TTC549 (cell line): ENCODE measurements around the gene PDE6A.
"Not testable (repeated sequence)": the region's sequence is repeated elsewhere in the genome, so short reads cannot be mapped to it uniquely, and the experiment has no call there.

Source experiments
- FAIRE-seq: peaks from 2 replicates; lab custom pipeline; 2012; peaks lifted over from hg19 to GRCh38; lab: Jason Lieb, UNC

The PDE6A gene

DNA sequence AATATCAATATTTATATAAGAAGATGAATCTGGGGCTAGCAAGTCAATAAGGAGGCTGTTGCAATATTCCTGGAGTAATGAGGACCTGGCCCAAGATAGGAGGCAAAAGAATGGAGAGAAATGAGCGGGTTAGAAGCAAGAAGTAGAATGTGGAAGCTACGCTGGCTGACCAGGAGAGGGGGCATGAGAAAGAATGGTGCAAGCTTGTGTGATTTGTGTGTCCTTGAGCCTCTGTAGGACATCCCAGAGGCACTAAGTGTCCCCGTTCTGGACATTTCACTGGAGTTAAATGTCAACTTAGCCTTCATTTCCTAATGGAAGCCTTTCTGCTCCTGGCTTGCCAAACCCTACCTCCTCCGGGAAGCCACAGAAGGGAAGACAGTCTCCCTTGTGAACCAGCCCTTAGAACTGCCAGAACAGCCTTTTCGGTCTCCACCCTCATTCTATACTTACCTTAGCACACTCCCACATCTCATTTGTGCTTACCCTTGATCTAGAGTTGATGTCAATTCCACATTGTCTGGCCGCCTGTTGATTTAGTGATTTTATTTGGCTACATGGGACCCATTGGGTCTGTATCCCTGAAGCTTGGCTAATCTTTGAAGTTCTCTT is 6.7 kb upstream of the PDE6A start:
- no peak for FAIRE-seq

DNA sequence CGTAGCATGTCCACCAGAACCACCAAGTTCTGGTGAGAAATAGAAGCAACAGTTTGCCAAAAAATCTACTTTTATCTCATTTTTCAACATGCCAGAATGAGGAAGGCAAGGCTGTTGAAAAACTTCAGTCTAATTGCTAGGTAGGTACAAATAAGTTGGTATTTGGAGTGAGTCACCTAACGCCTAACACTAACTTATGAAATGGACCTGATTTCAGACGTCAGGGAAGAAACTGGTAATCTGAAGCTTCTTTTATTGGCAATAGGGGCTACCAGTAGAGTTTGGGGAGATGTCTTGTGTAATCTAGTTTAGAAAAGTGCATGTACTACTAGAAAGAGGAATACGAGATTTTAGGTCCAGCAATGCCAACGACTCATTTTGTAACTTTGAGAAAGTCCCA is 4.4 kb upstream of the PDE6A start:
- no peak for FAIRE-seq

DNA sequence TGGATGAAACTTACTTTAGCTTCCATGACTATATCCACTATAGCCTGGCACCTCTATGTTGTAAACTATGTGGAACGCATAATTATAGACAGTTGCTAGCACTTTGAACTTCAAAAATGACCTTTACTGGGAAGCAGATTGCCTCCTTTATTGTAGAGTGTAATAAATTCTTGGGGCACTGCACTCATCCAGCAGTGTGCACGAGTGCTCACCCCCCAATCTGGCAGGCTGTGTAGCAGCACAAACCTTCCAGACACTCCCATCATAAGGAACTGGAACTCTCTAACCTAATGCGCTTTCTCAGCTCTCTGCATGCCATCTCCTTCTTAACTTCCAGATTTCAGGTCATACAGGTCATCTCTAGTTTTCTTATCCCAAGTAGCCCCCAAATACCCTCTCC is 1.5 kb upstream of the PDE6A start:
- FAIRE-seq, result no peak

DNA sequence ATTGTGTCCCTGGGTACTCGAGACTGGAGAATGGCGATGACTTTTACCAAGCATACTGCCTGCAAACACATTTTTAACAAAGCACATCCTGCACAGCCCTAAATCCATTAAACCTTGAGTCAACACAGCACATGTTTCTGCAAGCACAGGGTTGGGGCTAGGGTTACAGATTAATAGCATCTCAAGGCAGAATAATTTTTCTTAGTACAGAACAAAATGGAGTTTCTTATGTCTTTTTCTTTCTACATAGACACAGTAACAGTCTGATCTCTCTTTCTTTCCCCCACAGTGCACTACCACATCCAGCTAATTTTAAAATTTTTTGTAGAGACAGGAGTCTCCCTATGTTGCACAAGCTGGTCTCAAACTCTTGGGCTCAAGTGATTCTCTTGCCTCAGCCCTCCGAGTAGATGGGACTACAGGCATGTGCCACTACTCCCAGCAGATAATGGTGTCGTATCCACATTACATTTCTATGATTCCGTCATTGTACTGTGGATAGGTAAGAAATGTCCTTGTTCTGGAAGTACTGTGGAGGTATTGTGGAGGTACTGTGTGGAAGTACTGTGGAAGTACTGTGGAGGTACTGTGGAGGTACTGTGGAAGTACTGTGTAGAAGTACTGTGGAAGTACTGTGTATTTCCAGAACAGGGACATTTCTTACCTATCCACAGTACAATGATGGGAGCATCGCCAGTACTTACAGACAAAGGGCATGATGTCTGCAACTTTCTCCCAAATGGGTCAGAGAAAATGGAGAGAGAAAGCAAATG is 1.2 kb downstream of the PDE6A start:
- not testable (repeated sequence) for FAIRE-seq

DNA sequence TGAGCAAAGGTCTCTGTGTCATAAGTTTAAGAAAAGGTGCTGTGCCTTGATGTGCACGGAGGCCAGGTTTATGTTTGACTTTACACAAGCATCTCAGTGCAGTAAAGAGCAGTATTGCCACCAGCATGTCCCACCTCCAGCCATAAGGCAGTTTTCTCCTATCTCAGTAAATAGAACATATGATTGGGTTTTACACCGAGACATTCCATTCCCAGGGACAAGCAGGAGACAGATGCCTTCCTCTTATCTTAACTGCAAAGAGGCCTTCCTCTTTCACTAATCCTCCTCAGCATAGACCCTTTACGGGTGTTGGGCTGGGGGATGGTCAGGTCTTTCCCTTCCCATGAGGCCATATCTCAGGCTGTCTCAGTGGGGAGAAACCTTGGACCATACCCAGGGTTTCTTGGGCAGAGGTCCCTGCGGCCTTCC is 1.8 kb downstream of the PDE6A start:
- FAIRE-seq, result not testable (repeated sequence)

DNA sequence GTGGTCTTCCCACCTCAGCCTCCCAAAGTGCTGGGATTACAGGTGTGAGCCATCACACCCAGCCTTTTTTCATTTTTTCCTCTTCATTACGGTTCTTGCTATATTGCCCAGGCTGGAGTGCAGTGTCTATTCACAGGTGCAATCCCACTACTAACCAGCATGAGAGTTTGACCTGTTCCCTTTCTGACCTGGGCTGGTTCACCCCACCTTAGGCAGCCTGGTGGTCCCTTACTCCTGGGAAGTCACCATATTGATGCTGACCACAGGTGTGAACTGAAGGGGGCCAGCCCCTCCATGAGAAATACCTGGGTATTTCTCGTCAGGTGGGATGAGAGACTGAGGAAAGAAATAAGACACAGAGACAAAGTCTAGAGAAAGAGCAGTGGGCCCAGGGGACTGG is 2.4 kb downstream of the PDE6A start:
- no peak for FAIRE-seq

DNA sequence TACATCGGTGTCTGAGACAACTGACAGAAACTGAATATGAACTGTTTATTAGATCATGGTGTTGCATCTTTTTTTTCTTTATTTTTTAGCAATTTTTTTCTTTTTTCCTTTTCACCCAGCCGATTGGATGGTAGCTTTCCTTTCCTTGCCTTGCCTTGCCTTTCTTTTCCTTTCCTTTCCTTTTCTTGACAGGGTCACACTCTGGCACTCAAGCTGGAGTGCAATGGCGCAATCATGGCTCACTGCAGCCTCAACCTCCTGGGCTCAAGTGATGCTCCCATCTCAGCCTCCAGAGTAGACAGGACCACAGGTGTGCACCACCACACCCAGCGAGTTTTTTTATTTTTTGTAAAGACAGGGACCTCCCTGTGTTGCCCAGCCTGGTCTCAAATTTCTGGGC is 2.8 kb downstream of the PDE6A start:
- no peak for FAIRE-seq

DNA sequence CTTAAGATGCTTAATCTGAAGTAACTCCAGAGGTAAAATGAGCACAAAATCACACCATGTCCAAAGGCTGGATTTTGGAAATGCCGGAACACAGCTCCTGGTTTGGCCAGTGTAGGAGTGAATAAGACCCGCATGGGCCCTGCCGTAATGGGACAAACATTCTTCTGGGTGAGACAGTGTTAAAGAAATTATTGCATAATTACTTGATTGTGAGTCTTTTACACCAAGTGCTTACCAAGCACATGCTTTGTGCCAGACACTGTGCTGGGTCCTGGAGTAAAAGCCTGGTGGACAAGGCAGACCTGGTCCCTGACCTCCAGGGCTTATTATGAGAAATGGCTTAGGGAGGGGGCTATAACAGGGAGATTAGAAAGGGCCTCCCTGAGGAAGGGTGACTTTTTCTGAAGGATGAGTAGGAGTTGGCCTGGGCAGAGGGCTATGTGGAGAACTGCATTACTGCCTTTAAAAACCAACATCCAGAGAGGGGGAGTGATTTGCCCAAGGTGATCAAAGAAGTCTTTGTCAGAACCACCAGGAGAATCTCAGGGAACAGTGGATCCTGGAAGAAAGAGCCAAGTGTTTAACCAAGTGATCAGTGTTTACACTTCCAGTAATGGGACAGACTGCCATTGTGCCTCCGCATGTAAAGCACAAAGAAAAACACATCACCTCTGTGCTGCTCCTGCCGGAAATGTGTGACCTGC is 3.5 kb downstream of the PDE6A start:
- FAIRE-seq, result no peak

DNA sequence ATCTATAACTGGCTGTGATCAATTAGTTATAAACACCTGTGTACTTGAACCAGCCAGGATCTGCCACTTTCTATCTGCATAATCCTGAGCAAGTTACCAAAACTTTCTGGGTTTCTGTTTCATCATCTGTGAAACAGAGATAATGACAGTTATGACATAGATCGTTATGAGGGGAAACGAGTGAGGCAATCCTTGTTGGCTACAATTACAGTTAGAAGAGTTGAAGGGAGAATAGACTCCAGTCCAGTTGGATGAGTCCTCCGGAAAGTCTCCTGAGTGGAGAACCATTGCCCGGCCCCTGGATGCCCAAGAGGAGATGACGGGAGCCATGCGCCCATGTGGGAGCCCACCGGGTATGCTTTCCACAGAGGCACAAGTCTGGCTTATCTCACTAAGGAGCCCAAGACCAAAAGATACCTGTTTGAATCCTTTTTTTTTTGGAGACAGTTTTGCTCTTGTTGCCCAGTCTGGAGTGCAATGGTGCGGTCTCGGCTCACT is 4.5 kb downstream of the PDE6A start:
- FAIRE-seq, result no peak

DNA sequence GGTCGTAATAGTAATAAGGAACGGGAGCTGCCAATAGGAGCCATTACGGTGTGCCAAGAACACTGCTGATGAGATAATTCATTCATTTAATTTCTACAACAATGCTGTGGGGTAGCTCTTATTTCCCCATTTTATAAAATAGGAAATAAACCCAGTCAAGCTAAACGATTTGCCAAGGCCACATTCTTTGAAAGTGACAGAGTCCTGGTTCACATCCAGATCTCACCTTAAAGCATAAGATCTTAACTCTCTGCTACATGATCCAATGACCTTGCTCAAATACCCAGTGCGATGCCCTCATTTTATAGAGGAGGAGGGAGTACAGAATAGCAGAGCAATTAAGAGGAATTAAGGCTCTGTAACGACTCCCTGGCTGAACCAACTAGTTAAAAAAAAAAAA is 5.0 kb downstream of the PDE6A start:
- FAIRE-seq, result no peak

DNA sequence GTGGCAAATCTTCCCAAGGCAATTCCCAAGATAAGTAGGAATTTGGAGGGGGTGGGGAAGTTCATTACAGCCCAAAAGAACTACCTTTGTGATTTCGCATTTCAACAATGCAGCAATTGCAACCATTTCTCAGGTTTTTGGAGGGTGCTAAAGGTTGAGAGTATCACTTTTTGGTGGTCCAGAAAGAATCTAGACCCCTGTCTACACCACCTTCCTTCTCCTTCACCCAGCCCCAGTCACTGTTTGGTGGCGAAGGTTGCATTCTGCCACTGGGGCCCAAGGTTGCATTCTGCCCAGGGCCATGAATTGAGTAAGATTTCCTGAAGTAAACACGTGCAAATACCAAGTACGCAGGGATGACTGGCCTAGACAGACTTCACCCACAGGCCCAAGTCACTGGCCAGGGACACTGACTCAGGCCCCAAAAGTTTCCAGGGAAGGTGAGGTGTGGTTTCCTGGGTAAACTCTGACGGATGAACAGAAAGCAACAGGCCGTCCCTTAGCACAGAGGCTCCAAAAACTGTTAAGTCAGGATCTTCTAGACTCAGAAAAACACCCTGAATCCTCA is 5.7 kb downstream of the PDE6A start:
- FAIRE-seq, result no peak

DNA sequence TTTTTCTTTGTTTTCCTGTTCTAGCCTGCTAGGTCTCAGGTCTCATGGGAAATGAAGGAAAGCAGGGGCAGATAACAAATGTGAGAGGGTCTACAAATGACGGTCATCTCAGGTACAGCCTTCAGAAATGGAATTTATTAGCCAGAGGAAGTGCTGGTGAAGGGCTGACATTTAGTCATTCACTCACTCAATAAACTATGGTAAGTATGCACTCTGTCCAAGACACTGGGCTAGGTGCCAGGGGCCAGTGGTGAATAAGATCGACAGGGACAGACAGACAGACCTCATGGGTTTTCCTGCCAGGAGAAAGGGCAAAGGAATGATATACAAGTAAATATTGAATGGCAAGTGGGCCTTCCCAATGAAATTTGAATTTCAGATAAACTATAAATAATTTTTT is 6.3 kb downstream of the PDE6A start:
- no peak for FAIRE-seq

DNA sequence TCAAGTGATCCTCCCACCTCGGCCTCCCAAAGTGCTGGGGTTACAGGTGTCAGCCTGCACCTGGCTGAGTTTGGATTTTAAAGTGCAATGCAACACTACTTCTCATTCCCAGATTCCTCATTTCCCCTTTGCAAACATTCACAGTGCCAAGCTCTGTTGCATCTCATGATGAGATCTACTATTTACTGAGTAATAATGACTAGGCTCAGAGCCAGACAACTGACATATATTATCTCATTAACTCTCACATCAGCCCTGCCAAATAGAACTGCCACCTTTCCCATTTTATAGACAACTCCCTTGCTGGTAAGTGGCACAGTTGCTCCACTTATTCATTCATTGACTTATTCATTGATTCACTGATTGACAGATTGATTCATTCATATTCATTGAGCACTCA is 7.0 kb downstream of the PDE6A start:
- FAIRE-seq, result no peak

DNA sequence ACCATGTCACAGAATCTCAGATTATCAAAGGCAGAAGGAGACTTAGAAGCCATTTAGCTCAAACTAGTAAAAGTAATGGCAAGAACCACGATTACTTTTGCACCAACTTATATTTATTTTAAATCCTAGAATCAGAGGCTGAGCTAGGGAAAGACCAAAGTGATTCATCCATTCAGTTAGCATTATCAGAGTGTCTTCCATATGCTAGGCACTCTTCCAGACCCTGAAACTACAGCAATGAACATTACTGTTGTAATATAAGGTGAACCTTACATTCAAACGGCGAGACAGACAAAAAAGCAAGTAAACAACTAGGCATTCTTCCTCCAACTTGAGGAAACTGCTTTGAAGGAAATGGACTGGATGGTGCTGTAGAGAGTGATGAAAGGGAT is 7.9 kb downstream of the PDE6A start:
- no peak for FAIRE-seq

DNA sequence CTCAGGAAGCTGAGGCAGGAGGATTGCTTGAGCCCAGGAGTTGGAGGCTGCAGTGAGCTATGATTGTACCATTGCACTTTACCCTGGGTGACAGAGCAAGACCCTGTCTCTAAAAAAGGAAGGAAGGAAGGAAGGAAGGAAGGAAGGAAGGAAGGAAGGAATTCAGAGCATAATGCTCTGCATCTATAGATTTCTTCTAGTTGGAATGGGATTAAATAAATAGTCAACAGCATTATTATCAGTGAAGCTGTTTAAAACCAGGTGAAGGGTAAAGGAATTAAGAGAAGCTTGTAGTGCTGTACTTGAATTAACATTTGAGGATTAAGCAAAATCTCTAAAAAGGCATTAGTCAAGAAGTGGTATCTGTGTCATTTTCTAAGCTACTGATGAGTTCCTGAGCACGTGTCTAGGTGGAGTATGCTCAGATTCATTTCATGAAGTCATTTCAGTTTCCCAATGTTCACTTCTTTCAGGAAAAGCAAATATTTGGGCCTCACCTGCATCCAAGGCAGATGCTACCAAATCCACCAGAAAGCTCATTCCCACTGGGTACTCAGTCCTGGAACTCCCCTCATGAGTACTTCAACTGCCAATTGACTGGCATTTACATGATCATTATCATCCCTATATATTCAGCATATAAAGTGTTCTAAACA is 8.4 kb downstream of the PDE6A start:
- no peak for FAIRE-seq

DNA sequence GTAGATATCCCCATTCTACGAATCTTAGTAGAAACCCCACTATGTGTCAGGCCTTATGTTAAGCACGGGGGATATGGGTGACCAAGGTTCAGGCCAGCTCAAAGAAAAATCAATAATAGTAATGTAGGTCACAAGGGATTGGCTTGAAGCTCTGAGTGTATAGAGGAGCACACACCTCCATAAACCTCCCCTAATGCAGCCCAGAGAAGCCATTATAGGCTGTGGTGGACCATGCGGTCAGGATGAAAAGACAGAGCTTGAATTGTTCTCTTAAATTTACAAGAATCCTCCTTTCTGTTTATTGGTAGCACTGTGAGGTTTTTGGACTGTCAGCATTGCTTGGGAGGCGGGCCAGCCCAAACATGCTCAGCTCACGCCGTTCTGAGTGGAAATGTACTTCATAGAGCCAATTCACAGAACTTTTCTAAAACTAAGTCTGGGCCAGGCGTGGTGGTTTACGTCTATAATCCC is 9.1 kb downstream of the PDE6A start:
- FAIRE-seq, result no peak

DNA sequence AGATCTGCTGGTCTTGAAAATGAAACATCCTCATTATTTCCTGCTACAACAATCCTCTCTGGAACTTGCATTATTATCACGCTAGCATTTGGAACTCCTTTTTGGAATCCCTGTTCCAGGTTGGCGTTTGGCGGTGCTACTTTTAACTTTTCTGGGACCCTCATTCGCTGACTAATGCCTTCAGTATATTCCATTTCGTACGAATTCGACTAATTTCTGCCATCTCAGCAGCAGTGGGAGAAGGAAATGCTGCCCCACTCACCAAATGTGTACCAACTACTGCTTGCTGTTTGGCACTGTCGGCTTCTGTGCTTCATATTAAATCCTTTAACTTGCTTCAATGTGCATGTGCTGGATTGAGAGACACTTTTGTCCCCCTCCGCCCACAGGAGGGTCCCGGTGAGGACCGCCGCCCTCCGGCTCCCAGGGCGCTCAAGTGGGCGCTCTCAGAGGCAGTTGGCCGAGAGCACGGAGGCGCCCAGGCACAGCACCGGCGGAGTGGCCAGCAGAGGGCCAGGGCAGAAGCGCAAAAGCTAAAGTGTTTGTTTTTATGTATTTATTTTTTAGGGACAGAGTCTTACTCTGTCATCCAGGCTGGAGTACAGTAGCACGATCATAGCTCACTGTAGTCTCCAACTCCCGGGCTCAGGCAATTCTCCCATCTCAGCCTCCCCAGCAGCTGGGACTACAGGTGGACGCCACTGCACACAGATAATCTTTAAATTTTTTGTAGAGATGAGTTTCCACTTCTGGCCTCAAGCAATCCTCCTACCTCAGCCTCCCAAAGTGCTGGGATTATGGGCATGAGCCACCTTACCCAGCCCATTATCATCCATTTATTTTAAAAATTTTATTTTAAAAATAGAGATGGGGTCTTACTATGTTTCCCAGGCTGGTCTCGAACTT is 11.9 kb downstream of the PDE6A start:
- FAIRE-seq, result no peak

DNA sequence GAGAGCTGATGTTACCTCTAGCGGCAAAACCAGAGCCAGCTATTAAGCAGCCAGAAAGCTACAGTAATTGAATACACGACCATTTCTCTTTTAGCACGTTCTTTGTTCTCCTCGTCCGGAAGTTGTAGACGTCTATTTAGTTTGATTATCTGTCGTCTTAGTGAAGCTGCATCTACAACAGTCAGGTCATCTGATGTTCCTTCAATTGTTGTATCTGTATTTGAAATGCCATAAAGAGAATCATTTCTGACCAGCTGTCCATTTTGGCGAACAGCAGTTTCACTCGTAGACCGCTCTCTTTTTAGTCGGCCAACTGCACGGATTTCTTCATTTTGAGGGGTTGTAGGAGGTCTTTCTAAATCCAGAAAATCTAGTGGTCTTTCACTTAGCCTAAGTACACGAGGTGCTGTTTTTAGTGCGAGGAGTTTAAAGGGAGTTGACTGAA is 12.6 kb downstream of the PDE6A start:
- FAIRE-seq, result no peak

DNA sequence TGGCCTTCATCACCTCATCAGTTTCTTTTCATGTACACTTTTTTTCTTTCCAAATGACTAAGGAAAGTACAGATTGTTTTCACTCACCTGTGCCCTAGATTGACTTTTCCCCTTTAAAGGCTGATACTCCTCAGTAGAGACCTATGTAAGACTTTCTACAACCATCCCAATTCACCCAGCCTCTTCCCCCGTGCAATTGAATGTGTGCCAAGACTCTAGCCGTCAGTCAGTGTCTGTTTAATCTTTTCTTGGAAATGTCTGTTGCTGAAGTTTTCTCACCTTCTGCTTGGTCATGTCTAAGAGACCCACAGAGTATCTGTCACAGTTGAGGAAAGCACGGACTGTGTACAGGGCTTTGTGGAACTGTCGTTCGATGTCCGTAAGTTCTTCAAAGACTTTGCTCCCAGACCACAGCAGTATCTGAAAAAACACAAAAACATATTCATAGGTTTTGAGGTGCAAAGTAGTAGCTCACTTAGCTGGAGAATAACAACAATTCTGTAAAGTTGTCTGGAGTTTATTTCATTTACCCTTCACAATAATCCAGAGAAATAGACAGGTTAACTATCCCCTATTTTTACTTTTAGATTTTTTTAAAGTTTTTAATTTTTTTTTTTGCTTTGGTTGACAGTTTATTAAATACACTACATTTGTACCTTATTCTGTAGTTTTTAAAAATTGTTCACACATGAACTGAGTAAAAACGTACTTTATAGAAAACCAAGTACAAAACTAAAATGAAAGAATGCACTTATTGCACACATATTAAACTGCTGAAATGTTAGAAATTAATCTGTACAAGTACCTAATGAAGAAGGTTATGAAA is 13.6 kb downstream of the PDE6A start:
- no peak for FAIRE-seq

DNA sequence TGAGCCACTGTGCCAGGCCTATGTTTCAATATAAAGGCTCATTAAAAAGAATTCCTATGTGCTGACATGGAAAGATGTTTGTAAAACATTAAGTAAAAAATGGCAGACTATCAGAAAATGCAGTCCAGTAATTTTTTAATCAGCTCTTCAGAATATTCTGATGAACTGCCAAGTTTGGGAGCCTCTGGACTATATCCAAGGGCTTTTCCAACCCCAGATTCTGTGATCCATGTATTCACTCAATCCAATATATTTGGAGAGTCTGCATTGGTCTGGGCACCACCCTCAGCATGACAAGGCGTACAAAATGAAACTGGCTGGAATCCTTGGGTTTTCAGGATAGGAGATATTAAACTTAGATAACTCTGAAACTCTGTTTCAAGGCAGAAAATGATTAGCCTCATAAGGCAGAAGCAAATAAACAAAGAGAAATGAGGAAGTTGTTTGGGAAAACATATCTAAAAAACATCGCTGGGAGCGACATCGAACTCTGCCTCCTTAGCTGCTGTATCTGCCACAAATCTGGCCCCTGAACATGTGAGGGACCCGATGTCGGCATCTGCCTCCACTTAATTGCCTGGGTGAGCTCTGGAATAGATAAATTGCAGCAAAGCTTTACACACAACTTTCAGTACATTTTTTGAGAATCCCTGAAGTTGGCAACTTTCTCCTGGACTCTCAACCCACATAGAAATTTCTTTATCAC is 14.4 kb downstream of the PDE6A start:
- FAIRE-seq, result no peak
